ENCODE results near the gene RBM15. TPM values are rescaled to one million over a fixed set of nuclear protein-coding genes. Genes with fewer than 3 reads are reported as not detected.

RBM15 gene
- total RNA-seq, 1 experiment from 2014 or later, result 44.0 TPM

- Histone ChIP-seq H3K9ac (ENCODE audit: low read length) (no peak overlapping the region), H4K20me1 (ENCODE audit: insufficient read depth) (no peaks in the 10 kb centered on the region), H3K9me2 (ENCODE audit: insufficient read depth) (no peaks in the 10 kb centered on the region), H3K36me3 (ENCODE audit: control insufficient read depth in 1 of 2, insufficient read depth in 2 of 2, low read length in 2 of 2) (no peaks in the 10 kb centered on the region), H3K4me2 (ENCODE audit: low read length) (no peak overlapping the region), H3K4me1 (ENCODE audit: control insufficient read depth in 1 of 2, insufficient read depth in 2 of 2, low read length in 2 of 2) (peaks cover 2 to 13% of the 10 kb centered on the region in 2 experiments; a peak in 2 of 4 replicates), H2AFZ (ENCODE audit: low read depth, low read length, poor library complexity, severe bottlenecking) (no peak overlapping the region), H3K79me2 (ENCODE audit: insufficient read depth, low read length) (no peaks in the 10 kb centered on the region), H3K4me3 (replicated peaks in 1 of 2; ENCODE audit: low read depth in 1 of 2, low read length in 2 of 2) (no peak overlapping the region), H3K27ac (ENCODE audit: low read depth, low read length) (no peak overlapping the region), H3K9me3 (ENCODE audit: control insufficient read depth in 1 of 2, insufficient read depth in 1 of 2, low read depth in 1 of 2, low read length in 2 of 2) (no peaks in the 10 kb centered on the region), H3K27me3 (ENCODE audit: insufficient read depth, low read length) (peaks cover 12% of the 10 kb centered on the region; the same call in 1 of the 2 replicates)
- ChIA-PET POLR2A (no interaction called here), CTCF (no interaction called here), RAD21 (ENCODE audit: low non-redundant PET in 1 of 2, low total read pairs in 2 of 2, uncharacterized antibody in 2 of 2, unreplicated experiment in 2 of 2) (no interaction called here)
- intact Hi-C loops (cut with micrococcal nuclease), result no loop called here
- ATAC-seq, result no peak
- BruUV-seq (replicated peaks), result no TSS peak
- DNase-seq (ENCODE audit: low read depth, low spot score), result no peak
- no peak for TF ChIP-seq SRF (IDR thresholded peaks at IDR 0.05; ENCODE audit: low read depth)
- no peak for TF ChIP-seq CTCF (IDR thresholded peaks at IDR 0.05 in 2 of 3, conservative IDR thresholded peaks at IDR 0.05 in 1 of 3; ENCODE audit: borderline replicate concordance in 1 of 3, insufficient read depth in 1 of 3, low read depth in 2 of 3, low read length in 2 of 3)
- TF ChIP-seq SIN3A (IDR thresholded peaks at IDR 0.05; ENCODE audit: low read depth), result no peak
- no peak for TF ChIP-seq ATF3 (IDR thresholded peaks at IDR 0.05)
- TF ChIP-seq EZH2 (IDR thresholded peaks at IDR 0.05), result no peak
- no peak for TF ChIP-seq CEBPB (IDR thresholded peaks at IDR 0.05; ENCODE audit: low read depth)
- no peak for TF ChIP-seq ZNF274 (IDR thresholded peaks at IDR 0.05; ENCODE audit: low read depth, low read length)
- TF ChIP-seq SP1 (IDR thresholded peaks at IDR 0.05; ENCODE audit: low read depth), result no peak
- no peak for TF ChIP-seq RAD21 (IDR thresholded peaks at IDR 0.05; ENCODE audit: low read depth)
These were observed 33.2 kb upstream of the RBM15 start for GRCh38 chr1:110305900-110306420.
